ENCODE measurements around the gene HPN.

The HPN gene

DNA sequence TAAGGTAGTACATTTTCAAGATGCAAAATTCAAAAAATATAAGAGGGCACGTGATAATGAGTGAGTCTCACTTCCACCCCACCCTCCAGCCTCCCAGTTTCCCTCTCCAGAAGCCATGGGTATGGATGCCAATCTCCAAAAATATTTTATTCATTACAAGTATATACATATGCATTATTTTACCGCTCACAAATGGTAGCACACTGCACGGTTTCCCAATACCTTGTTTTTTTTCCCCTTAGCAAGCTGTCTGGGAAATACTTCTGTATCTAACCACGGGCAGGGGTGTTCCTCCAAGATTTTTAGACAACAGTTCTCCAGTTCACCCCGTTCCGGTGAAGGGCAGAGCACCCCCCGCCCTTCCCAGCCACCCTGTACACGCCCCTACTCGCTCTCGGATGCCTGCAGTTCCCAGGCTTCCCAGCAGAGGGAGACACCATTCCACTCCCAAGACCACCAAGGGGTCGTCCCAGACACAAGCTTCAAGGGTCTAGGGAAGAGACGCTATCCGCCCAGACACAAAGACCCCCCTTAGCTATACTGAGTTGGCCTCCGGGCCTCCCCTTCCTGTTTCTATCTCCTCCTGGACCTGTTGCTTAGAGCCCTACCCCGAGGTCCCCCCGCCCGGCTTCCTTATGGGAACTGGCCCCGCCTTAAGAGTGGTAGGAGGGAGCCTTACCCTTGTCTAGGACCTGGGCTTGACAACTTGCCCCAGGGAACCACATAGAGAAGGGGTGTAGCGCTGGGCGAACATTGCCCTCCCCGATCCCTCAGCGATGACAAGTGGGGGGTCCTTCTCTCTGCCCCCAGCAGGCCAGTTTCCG lies 73.0 kb downstream of the HPN start:
- no peak overlapping the region for H3K27ac ChIP-seq (replicated peaks; ENCODE audit: low read length)

DNA sequence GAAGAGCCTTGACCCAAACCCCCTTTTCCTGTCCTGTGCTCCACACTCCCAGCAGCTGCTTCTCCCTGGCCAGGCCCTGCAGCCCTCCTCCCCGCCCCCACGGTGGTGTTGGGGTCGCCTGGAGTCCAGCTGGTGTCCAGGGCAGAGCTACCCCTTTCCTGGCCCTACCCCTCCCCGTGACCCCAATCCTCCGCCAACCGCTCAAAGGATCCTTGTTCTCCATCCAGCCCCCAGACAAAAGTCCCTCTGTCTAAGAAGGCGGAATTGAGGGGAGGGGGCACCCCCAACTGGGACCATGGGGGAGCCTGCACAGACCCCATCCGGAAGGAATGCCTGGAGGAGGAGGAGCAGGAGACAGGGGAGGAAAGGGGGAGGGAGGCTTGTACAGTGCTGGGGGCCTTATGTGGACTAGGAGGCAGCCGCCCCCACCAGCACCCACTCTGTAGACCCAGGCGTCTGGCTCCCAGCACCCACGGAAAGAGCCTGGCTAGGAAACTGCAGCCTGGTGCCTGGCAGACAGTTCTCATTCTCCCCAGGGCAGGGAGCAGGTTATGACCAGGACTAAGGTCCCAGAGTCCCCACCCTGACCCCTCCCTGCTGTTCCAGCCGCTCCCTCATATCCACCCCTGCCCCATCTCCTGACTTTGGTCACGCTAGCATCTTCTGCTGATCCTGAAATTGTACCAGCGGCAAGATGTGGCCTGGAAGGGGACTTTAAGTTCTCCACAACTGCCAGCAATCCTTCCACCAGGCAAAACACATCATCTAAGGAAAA lies 73.8 kb downstream of the HPN start, which contains the start of gene FXYD3:
TSS of gene FXYD3 (plus strand) at position 647 of the 775 bp plus-strand sequence. CDS start 3,554 bp downstream, outside the sequence.
- Histone ChIP-seq H4K91ac (ENCODE audit: low read depth, low read length, poor library complexity) (no peak within 1 kb of the TSS), H3K36me3 (replicated peaks in 1 of 2; ENCODE audit: control insufficient read depth in 2 of 2, insufficient read depth in 2 of 2, low read length in 2 of 2) (no peaks in the 10 kb centered on the region), H3K23ac (ENCODE audit: low read depth, low read length, poor library complexity) (peak within 1 kb of the TSS; percentile 3), H2BK15ac (ENCODE audit: low read length) (peak within 1 kb of the TSS; percentile 77), H3K14ac (ENCODE audit: low read length) (peak within 1 kb of the TSS; percentile 57), H2AFZ (ENCODE audit: low read length) (peak within 1 kb of the TSS; percentile 61), H3K4me1 (ENCODE audit: control insufficient read depth in 2 of 2, insufficient read depth in 1 of 2, low read depth in 1 of 2, low read length in 2 of 2) (peaks cover 0 to 11% of the 10 kb centered on the region in 2 donors), H3K4me2 (ENCODE audit: insufficient read depth, low read length, poor library complexity, severe bottlenecking) (peak within 1 kb of the TSS; percentile 52), H3K4me3 (ENCODE audit: low read length in 2 of 2) (no peak within 1 kb of the TSS), H2BK120ac (ENCODE audit: low read depth, low read length) (peak within 1 kb of the TSS; percentile 24), H3K27ac (replicated peaks; ENCODE audit: low read length) (no peak within 1 kb of the TSS), H2BK12ac (ENCODE audit: low read length) (no peak within 1 kb of the TSS), H2BK5ac (ENCODE audit: low read length) (peak within 1 kb of the TSS; percentile 55), H3K4ac (ENCODE audit: low read length) (no peak within 1 kb of the TSS), H2AK5ac (ENCODE audit: low read depth, low read length) (peak within 1 kb of the TSS; percentile 68), H3K9ac (ENCODE audit: low read depth, low read length, poor library complexity) (no peak within 1 kb of the TSS), H4K8ac (ENCODE audit: low read depth, low read length) (no peak within 1 kb of the TSS), H3K9me3 (replicated peaks in 1 of 2; ENCODE audit: control insufficient read depth in 2 of 2, insufficient read depth in 1 of 2, low read depth in 1 of 2, low read length in 2 of 2) (no peaks in the 10 kb centered on the region), H3K18ac (ENCODE audit: low read length) (peak within 1 kb of the TSS; percentile 88), H3K27me3 (ENCODE audit: control insufficient read depth in 3 of 3, insufficient read depth in 3 of 3, low read depth in 1 of 3, low read length in 3 of 3) (peaks cover 0 to 19% (median 0%) of the 10 kb centered on the region in 3 experiments), H3K79me1 (ENCODE audit: low read depth, low read length) (no peaks in the 10 kb centered on the region)
- DNase-seq (ENCODE audit: low spot score), result no peak
- WGBS, 2 donors (ENCODE audit: extremely low coverage in 2 of 2, insufficient read length in 2 of 2, insufficient replicate concordance in 1 of 2), result no CpG with 5 or more reads among the region's 14 CpGs

More for the DNA sequence above, 73.0 kb downstream of the HPN start:
- Histone ChIP-seq H2BK5ac (ENCODE audit: low read length) (no peak overlapping the region), H2AK5ac (ENCODE audit: low read depth, low read length) (peak overlapping the region; percentile 58), H3K79me1 (ENCODE audit: low read depth, low read length) (no peaks in the 10 kb centered on the region), H3K9ac (ENCODE audit: low read depth, low read length, poor library complexity) (no peak overlapping the region), H3K27me3 (ENCODE audit: control insufficient read depth in 3 of 3, insufficient read depth in 3 of 3, low read depth in 1 of 3, low read length in 3 of 3) (peaks cover 0 to 21% (median 0%) of the 10 kb centered on the region in 3 experiments), H3K14ac (ENCODE audit: low read length) (no peak overlapping the region), H2BK15ac (ENCODE audit: low read length) (no peak overlapping the region), H4K8ac (ENCODE audit: low read depth, low read length) (no peak overlapping the region), H3K4me3 (ENCODE audit: low read length in 2 of 2) (no peak overlapping the region), H3K4ac (ENCODE audit: low read length) (no peak overlapping the region), H3K4me1 (ENCODE audit: control insufficient read depth in 2 of 2, insufficient read depth in 1 of 2, low read depth in 1 of 2, low read length in 2 of 2) (peaks cover 0 to 11% of the 10 kb centered on the region in 2 donors), H3K9me3 (replicated peaks in 1 of 2; ENCODE audit: control insufficient read depth in 2 of 2, insufficient read depth in 1 of 2, low read depth in 1 of 2, low read length in 2 of 2) (no peaks in the 10 kb centered on the region), H3K18ac (ENCODE audit: low read length) (peak overlapping the region; percentile 88), H2BK120ac (ENCODE audit: low read depth, low read length) (no peak overlapping the region), H3K36me3 (replicated peaks in 1 of 2; ENCODE audit: control insufficient read depth in 2 of 2, insufficient read depth in 2 of 2, low read length in 2 of 2) (no peaks in the 10 kb centered on the region), H3K23ac (ENCODE audit: low read depth, low read length, poor library complexity) (peak overlapping the region; percentile 3), H3K4me2 (ENCODE audit: insufficient read depth, low read length, poor library complexity, severe bottlenecking) (peak overlapping the region; percentile 52), H2BK12ac (ENCODE audit: low read length) (no peak overlapping the region), H2AFZ (ENCODE audit: low read length) (peak overlapping the region; percentile 61), H4K91ac (ENCODE audit: low read depth, low read length, poor library complexity) (no peak overlapping the region)
- peak; percentile 91 for DNase-seq (ENCODE audit: low spot score)
- no CpG with 5 or more reads among the region's 23 CpGs for WGBS, 2 donors (ENCODE audit: extremely low coverage in 2 of 2, insufficient read length in 2 of 2, insufficient replicate concordance in 1 of 2)
